Measurements from ENCODE around the gene IMPA2.

GRCh38 chr18:12074736-12075135, 93.4 kb downstream of the IMPA2 start:
- TF ChIP-seq CTCF (IDR thresholded peaks at IDR 0.05; ENCODE audit: low read depth, low read length): no peak
- TF ChIP-seq EZH2phosphoT487 (IDR thresholded peaks at IDR 0.05; ENCODE audit: low read depth): no peak

Measured in OCI-LY3 (cell line).